GM18870 (cell line): Measurements from ENCODE around the gene ASCL5.
A peak's percentile ranks its signal among the peaks of the same experiment; 100 is the strongest.

Experiments used
- ATAC-seq: cut with Tn5 transposase; IDR thresholded peaks from one replicate; pipeline ENCODE4 v1.9.1; 2021; ENCODE audit warnings: moderate library complexity; ENCODE audit not compliant: unreplicated experiment

The ASCL5 gene

DNA sequence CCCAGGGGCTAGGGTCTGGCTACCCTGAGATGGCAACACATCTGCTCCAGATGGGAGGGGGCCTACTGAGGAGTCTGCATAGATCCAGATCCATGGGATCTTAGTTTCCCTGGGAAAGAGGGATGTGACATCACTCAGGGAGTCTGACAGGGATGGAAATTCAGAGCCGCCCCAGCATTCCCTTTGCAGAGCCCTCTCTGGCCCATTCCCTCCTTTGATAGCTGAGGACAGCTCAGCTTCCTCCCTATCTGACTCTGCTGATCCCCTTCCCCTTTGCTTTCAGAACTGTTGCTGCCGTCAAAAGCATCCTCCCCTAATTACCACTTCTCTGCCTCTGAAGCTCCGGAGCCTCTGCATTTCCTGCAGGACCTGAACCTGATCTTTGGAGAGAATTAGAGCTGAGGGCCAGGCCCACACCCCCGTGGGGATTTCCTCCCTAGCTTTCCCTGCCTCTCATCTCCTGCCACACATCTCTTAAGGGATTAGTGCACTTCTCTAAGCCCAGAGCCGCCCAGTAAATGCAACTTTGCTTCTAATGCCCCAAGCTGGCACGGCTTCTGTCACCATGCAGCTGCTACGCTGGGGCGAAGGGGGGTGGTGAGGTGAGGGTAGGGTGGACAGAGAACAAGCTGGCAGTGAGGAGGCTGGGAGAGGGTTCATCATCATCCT, 9.5 kb upstream of the ASCL5 start:
- ATAC-seq: no peak

GRCh38 chr1:201134405-201134804, 7.4 kb upstream of the ASCL5 start:
- ATAC-seq: no peak

- ATAC-seq: no peak
Observed at GRCh38 chr1:201131398-201131797, 4.4 kb upstream of the ASCL5 start.

DNA sequence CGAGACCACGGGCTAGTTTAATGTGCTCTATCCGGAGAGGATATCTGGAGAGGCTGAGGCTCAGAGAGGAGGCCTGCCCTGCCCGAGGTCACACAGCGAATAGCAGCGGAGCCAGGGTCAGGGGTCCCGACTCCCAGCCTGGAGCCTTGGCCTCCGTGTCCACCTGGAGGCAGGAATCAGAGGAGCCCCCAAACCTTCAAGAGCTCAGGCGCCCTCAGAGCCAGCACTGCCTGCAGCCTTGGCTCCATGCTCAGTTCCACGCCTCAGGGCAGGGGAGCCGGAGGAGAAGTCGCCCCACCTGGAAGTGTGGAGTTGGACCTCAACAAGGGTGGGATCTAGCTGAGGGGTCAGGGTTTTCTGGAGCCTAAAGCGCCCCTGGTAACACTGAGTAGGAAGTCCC, 2.0 kb upstream of the ASCL5 start:
- no peak for ATAC-seq

DNA sequence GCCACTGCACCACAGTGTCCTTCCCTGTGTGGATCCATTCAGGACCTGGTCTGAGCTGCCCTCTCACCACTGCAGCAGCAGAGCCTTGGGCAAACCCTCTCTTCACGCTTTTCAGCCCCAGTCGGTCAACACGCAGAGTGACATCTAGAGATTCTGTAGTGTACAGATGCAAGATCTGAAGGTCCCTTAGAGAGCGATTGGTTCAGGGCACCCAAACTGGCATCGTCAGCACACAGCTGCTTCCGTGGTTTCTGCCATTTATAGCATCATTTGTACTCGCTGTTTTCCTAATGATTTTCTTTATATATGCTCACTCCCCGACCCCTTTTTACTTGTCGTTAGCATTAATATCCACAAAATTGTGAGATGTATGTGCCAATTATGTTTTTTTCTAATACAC, 1.5 kb upstream of the ASCL5 start:
- no peak for ATAC-seq

DNA sequence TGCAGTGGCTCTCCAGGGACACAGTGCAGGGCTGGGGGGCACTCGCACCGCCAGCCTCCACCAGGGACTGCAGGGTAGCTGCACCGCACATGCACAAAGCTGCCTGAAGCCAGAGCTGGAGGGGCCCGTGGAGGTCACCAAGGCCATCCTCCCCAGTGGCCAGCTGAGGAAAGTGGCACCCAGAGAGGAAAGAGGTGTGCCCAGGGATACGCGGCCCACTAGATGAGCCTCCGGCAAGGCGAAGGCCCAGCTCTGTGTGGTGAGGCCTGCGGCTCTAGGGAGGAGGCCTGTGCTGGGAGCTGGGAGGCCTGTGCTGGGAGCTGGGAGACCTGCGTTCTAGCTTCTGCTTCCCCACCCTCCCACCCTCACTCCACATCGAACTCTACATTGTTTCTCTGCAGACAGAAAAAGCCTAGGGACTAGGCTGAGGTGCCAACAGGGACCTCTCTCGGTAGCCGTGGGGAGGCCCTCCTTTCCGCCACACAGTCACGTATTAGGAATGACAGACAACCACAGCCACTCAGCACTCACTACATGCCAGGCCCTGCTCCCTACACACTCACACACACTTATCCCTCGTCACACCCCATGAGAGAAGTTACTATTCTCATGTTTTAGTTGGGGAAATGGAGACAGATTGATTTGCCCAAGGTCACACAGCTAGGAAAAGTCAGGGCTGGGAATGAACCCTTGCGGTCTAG, 921 bp upstream of the ASCL5 start:
- ATAC-seq: no peak

GRCh38 chr1:201126463-201126831, 537 bp downstream of the ASCL5 start:
- no peak for ATAC-seq

DNA sequence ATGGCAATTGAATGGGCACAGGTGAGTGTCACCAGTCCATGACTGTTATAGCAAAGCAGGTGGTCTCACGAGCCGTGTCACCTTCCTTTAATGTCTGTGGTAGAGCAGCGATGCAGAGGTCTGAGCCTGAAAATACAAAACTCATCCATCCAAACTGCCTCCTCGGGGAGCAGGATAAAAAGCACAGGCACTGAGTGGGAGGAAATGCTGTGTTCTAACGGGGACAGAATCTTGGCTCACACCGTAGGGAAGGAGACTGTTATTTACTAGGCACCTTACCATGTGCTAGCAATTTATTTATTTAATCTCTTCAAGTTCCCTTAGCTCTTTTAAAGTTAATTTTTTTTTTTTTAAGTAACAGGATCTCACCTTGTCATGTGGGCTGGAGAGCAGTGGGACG, 1.2 kb downstream of the ASCL5 start:
- ATAC-seq: no peak

DNA sequence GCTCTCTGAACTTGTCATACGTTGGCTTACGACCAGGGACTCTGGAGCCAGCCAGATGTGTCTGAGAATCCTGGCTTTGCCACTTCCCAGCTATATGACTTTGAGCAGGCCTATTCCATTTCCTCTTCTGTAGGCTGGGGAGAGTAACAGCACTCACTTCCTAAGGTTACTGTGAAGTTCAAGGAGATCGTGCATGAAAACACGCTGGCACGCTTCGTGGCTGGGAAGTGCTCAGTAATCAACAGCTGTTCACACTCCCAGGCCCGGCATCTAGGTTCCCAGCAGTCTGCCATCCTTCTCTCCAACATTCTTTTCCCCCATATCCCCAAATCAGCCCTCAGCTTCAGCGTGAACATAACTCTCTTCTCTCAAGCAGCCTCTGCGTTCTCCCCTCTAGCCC, 2.0 kb downstream of the ASCL5 start:
- ATAC-seq: no peak

DNA sequence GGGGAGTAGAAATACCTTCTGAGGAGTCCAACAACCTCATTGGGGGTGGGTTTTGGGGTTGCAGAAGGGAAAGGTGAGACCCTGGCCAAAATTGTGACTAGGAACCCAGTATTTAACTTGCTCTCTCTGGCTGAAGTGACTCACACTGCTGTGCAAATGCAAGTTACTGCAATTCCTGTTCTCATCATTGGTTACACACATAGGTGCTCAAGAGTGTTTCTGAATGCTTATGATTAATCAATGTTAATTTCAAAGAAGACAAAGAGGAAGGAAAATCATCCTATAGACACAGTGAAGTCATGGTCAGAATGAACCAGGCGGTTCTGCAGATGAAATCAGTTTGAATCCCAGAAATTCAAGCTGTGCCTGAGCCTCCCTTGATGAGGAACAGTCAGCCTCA, 3.1 kb downstream of the ASCL5 start:
- no peak for ATAC-seq

DNA sequence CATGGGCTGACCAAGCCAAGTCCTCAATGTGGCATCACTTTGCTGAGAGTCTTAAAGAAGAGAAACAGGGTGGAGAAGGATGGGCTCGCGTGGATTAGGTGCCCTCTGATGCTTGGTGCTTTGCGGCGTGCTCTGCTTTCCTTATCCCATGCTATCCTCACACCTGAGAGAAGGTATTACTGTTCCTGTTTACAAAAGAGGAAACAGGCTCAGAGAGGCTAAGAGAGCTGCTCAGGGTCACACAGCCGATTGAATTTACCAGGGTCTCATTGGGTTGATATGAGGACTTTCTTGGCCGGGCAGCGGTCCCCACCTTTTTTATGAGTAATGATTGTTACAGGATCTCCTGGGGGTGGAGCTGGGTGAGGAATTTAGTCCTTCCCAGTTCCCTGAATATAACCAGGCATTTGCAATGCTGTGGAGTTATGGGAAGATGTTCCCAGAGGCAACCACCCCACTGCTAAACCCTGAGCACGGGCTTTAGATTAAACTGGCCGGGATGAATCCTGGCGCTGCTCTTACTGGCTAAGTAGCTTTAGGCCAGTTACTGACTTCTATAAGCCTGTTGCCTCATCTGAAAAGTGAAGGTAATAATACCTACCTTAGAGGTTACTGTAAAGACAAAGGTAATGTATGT, 4.5 kb downstream of the ASCL5 start:
- no peak for ATAC-seq

- ATAC-seq: no peak
Observed at GRCh38 chr1:201119206-201120197, 7.5 kb downstream of the ASCL5 start.

DNA sequence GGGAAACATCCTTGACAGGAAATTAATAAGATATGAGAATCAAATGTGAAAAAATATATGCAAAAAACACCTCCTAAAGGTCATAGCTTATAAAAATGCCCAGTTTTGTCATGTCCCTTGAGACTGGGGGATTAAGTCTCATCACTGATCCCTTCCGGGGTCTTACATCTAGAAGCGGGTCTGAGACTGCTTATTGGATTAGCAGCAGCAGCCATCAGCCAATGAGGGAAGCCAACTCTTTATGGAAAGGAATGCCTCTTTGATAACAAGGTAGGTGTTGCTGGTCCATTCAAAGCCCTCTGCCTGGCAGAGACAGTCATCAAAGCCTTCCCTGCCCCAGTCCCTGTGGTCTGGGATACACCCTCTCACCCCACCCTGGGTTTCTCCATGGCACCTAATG, 10.9 kb downstream of the ASCL5 start:
- no peak for ATAC-seq

- ATAC-seq: no peak
Observed at GRCh38 chr1:201115390-201115937, 11.5 kb downstream of the ASCL5 start.

GRCh38 chr1:201114245-201115131, 12.5 kb downstream of the ASCL5 start:
- ATAC-seq: peak; percentile 73

GRCh38 chr1:201113451-201114244, 13.3 kb downstream of the ASCL5 start:
- no peak for ATAC-seq

DNA sequence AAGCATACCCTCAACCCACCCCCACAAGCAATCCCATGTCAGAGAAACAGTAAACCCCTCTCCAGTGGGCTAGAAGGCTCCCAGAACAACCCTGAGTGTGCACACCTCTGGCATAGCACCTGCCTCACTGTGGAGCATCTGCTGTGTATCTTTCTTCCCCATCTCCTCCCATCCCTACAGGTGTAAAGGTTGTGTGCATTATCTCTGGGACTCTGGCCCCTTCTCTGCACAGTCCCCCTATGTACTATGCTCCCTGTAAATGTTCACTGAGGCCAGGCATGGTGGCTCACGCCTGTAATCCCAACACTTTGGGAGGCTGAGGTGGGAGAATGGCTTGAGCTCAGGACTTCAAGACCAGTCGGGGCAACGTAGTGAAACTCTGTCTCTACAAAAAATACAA, 14.1 kb downstream of the ASCL5 start:
- no peak for ATAC-seq

DNA sequence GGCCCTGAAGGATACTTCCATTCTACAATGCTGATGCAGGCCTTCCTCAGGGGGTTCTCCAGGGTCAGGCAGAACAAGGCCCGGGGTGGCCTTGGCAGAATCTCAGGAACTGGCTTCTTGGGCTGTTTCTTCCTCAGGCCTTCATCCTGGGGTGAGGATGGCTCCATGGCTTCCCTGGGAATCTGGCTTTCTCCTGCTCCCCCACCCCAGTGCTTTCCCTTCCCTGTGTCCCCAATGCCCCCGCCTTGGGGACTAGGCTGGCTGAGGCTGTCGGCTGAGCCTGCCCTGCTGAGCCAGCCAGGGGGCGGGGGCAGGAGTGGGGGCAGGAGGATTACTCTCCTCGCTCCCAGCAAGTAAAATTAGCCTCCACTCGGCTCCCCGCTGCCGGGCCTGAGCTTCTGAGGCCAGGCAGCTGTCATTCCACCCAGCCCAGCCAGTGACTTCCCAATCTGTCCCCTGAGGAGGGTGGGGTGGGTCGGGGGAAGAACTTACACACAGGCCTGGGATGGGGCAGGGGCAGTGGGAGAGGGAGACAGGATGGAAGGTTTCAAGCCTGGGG, 14.7 kb downstream of the ASCL5 start, which contains the start of gene CACNA1S:
TSS of gene CACNA1S (minus strand) at position 254 of the 559 bp plus-strand sequence. CDS start at position 167, 87 bp downstream.
- ATAC-seq: no peak

DNA sequence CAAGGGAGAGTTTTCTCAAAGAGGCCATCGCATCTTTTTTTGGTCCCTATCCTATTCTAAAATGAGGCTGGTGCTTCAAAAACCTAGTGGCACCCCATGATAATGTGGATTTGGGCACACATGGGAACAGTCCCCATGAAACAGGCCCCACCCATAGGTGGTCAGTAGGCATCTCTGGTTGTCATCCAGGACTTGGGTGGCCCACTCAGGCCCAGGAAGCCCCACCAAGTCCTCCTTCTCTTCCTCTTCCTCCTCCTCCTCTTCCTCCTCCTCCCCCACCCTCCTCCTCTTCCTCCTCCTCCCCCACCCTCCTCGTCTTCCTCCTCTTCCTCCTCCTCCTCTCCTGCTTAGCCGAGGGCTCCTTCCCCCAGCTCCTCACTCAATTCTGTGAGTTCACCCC, 15.3 kb downstream of the ASCL5 start:
- ATAC-seq: no peak
